DOHH2 (cell line): ENCODE measurements around the gene TEX35.

ENCODE experiments used
- H3F3A ChIP-seq: fragments of 200-600 bp; sonication (generic), shearing (Covaris generic); 2 replicates; pipeline ENCODE4 v1.6.0; 2016; ENCODE audit warnings: antibody characterized with exemption, mild to moderate bottlenecking; ENCODE audit not compliant: control insufficient read depth, insufficient read depth
- H3K27ac ChIP-seq: fragments of 200-600 bp; sonication (generic); 2 replicates; pipeline ENCODE4 v1.5.1; 2014; ENCODE audit warnings: low read depth, mild to moderate bottlenecking, low read length, moderate library complexity
- H3K27me3 ChIP-seq: fragments of 200-600 bp; sonication (generic); 2 replicates; pipeline ENCODE4 v1.6.1; 2014; ENCODE audit warnings: mild to moderate bottlenecking, low read length, mixed read lengths; ENCODE audit not compliant: control insufficient read depth
- H3K36me3 ChIP-seq: fragments of 200-600 bp; sonication (generic); 2 replicates; pipeline ENCODE4 v1.6.1; 2014; ENCODE audit warnings: mild to moderate bottlenecking, low read length, moderate library complexity, mixed read lengths; ENCODE audit not compliant: control insufficient read depth
- H3K4me1 ChIP-seq: fragments of 200-600 bp; sonication (generic); 2 replicates; pipeline ENCODE4 v1.6.1; 2014; ENCODE audit warnings: mild to moderate bottlenecking, low read length, mixed read lengths; ENCODE audit not compliant: control insufficient read depth
- H3K4me2 ChIP-seq: fragments of 200-600 bp; sonication (generic); 2 replicates; pipeline ENCODE4 v1.6.0; 2014; ENCODE audit warnings: mild to moderate bottlenecking, low read length, moderate library complexity
- H3K4me3 ChIP-seq: fragments of 200-600 bp; sonication (generic); 2 replicates; pipeline ENCODE4 v1.5.1; 2014; ENCODE audit warnings: mild to moderate bottlenecking, low read length, mixed read lengths
- H3K79me2 ChIP-seq: fragments of 200-600 bp; sonication (generic); 2 replicates; pipeline ENCODE4 v1.6.1; 2014; ENCODE audit warnings: mild to moderate bottlenecking, low read length, mixed read lengths; ENCODE audit not compliant: control insufficient read depth
- H3K9me2 ChIP-seq: fragments of 200-600 bp; sonication (generic); replicated peaks from 2 replicates; pipeline ENCODE4 v1.6.1; 2014; ENCODE audit warnings: mild to moderate bottlenecking, low read length, mixed read lengths; ENCODE audit not compliant: control insufficient read depth
- H3K9me3 ChIP-seq: fragments of 200-600 bp; sonication (generic); 2 replicates; pipeline ENCODE4 v1.6.1; 2014; ENCODE audit warnings: antibody characterized with exemption, low read length, mixed read lengths; ENCODE audit not compliant: control insufficient read depth, insufficient read depth
- H4K20me1 ChIP-seq: fragments of 200-600 bp; sonication (generic); 2 replicates; pipeline ENCODE4 v1.6.0; 2014; ENCODE audit warnings: low read depth, mild to moderate bottlenecking, antibody characterized with exemption, low read length, moderate library complexity; ENCODE audit not compliant: control insufficient read depth, insufficient read depth
- EZH2phosphoT487 ChIP-seq: fragments of 200-600 bp; sonication (generic); IDR thresholded peaks from 2 replicates; pipeline ENCODE4 v1.6.1; 2017; ENCODE audit warnings: borderline replicate concordance, mild to moderate bottlenecking, antibody characterized with exemption, low read length, moderate library complexity, mixed read lengths
- TF ChIP-seq, protein P1 (sequence below): fragments of 200-600 bp; sonication (generic); IDR thresholded peaks from one replicate; pipeline ENCODE4 v1.5.1; 2014; ENCODE audit warnings: antibody characterized with exemption, mild to moderate bottlenecking, low read depth, low read length; ENCODE audit not compliant: poor library complexity, severe bottlenecking

TEX35 gene

DNA sequence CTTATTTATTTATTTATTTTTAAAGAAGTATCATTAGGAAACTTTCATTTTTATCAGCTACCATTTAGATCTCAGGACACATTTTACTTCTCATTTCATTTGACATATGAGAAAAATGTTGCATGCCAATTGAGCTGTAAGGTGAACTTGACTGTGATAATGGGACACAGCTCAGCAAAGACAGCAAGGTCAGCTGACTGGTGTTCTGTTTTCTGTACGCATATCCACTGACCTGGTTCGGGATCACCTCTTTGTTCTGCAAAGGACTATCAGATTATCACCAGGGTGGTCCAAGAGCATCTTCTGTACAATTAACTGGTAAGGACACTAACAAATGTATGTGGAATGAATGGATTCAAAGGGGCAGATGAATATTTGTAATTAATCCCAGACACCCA, 51.9 kb downstream of the TEX35 start:
- H3K9me3 ChIP-seq: no peaks in the 10 kb centered on the region
- peaks cover 4% of the 10 kb centered on the region; the same call in 1 of the 2 replicates for H3K36me3 ChIP-seq
- H3K4me3 ChIP-seq: no peak overlapping the region
- no peaks in the 10 kb centered on the region for H3K27me3 ChIP-seq
- peaks cover 46% of the 10 kb centered on the region for H3K4me1 ChIP-seq
- H3K9me2 ChIP-seq: no peaks in the 10 kb centered on the region
- no peaks in the 10 kb centered on the region for H4K20me1 ChIP-seq
- no peaks in the 10 kb centered on the region for H3K79me2 ChIP-seq
- no peak overlapping the region for H3K27ac ChIP-seq
- TF ChIP-seq, protein P1, sequence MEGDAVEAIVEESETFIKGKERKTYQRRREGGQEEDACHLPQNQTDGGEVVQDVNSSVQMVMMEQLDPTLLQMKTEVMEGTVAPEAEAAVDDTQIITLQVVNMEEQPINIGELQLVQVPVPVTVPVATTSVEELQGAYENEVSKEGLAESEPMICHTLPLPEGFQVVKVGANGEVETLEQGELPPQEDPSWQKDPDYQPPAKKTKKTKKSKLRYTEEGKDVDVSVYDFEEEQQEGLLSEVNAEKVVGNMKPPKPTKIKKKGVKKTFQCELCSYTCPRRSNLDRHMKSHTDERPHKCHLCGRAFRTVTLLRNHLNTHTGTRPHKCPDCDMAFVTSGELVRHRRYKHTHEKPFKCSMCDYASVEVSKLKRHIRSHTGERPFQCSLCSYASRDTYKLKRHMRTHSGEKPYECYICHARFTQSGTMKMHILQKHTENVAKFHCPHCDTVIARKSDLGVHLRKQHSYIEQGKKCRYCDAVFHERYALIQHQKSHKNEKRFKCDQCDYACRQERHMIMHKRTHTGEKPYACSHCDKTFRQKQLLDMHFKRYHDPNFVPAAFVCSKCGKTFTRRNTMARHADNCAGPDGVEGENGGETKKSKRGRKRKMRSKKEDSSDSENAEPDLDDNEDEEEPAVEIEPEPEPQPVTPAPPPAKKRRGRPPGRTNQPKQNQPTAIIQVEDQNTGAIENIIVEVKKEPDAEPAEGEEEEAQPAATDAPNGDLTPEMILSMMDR: no peak
- no peak for TF ChIP-seq EZH2phosphoT487
- H3K4me2 ChIP-seq: no peak overlapping the region
- H3F3A ChIP-seq: peaks cover 14% of the 10 kb centered on the region

DNA sequence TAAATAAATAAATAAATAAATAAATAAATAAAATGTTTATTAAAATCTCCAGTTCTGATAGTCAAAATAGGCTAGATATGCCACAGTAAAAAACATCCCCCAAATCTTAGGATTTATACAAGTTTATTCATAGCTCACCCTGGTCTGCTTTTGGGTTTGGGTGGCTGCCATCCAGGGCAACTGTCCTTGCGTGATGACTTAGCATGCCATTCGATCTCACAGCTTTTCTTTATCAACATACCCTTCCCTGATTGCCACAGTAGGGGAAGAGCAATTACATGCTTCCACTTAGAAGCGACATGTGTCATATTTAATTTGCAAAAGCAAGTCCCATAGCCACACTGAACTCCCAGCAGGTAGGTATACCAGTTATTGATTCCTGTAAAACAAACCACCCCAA, 52.7 kb downstream of the TEX35 start:
- Histone ChIP-seq H3K9me3 (no peaks in the 10 kb centered on the region), H3K9me2 (no peaks in the 10 kb centered on the region), H4K20me1 (no peaks in the 10 kb centered on the region), H3K79me2 (no peaks in the 10 kb centered on the region), H3K4me2 (no peak overlapping the region), H3K4me1 (peaks cover 46% of the 10 kb centered on the region), H3K27ac (no peak overlapping the region), H3K27me3 (no peaks in the 10 kb centered on the region), H3F3A (peaks cover 15% of the 10 kb centered on the region), H3K4me3 (no peak overlapping the region), H3K36me3 (peaks cover 4% of the 10 kb centered on the region; the same call in 1 of the 2 replicates)
- no peak for TF ChIP-seq EZH2phosphoT487
- TF ChIP-seq, protein P1: no peak

DNA sequence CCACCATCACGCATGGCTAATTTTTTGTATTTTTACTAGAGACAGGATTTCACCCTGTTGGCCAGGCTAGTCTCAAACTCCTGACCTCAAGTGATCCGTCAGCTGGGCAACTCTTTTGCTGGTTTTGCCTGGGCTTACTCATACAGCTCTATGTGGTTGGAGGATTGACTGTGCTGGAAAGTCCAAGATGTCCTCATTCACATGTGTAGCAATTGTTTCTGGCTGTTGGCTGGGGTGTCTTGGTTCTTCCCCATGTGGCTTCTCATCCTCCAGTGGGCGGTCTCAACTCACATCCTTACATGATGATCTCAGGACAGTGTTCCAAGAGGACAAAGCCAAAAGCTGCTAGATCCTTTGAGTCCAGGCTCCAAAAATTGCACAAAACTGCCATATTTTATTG, 53.3 kb downstream of the TEX35 start:
- no peak for TF ChIP-seq EZH2phosphoT487

DNA sequence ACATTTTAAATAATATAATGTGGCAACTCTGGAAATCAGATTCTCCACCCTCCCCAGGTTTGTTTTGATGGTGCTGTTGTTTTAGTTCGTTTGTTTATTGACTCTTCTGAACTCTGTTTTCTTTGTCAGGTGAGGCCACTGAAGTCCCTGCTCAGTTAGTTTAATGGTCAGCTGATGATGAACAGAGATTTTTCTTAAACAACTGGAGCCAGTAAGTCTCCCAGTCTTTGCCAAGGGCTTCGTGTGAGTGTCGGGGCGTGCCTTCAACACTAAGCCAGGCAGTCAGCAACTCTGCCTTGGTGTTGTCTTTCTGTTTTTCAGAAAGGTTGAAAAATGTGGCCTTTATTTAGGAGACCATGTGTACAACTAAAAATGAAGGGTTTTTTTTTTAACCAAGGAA, 58.9 kb downstream of the TEX35 start:
- H4K20me1 ChIP-seq: no peaks in the 10 kb centered on the region
- H3K9me3 ChIP-seq: no peaks in the 10 kb centered on the region
- peaks cover 73% of the 10 kb centered on the region for H3K4me1 ChIP-seq
- TF ChIP-seq, protein P1: no peak
- TF ChIP-seq EZH2phosphoT487: no peak
- no peaks in the 10 kb centered on the region for H3K9me2 ChIP-seq
- H3F3A ChIP-seq: peaks cover 17% of the 10 kb centered on the region
- peaks cover 12% of the 10 kb centered on the region for H3K36me3 ChIP-seq
- no peak overlapping the region for H3K4me3 ChIP-seq
- H3K4me2 ChIP-seq: no peak overlapping the region
- H3K79me2 ChIP-seq: peaks cover 3% of the 10 kb centered on the region; the same call in 1 of the 2 replicates
- H3K27me3 ChIP-seq: no peaks in the 10 kb centered on the region
- H3K27ac ChIP-seq: no peak overlapping the region

More for the DNA sequence above, 53.3 kb downstream of the TEX35 start:
- Histone ChIP-seq H3K4me3 (no peak overlapping the region), H3K79me2 (no peaks in the 10 kb centered on the region), H3K4me2 (no peak overlapping the region), H3K9me2 (no peaks in the 10 kb centered on the region), H3K27me3 (no peaks in the 10 kb centered on the region), H3K36me3 (peaks cover 4% of the 10 kb centered on the region; the same call in 1 of the 2 replicates), H4K20me1 (no peaks in the 10 kb centered on the region), H3K9me3 (no peaks in the 10 kb centered on the region), H3K27ac (no peak overlapping the region), H3F3A (peaks cover 15% of the 10 kb centered on the region), H3K4me1 (peaks cover 45% of the 10 kb centered on the region)
